Central memory CD8-positive, alpha-beta T cell (primary cell): ENCODE measurements around the gene KDM5C.
A peak's percentile ranks its signal among the peaks of the same experiment; 100 is the strongest.

Experiments used
- ATAC-seq: fragments of 150-1000 bp; cut with Tn5 transposase; replicated peaks from 2 replicates; pipeline ENCODE4 v1.10.0; 2022; ENCODE audit warnings: mild to moderate bottlenecking, moderate FRiP score, moderate number of reproducible peaks; ENCODE audit not compliant: poor library complexity, severe bottlenecking; ENCODE audit errors: extremely low read depth
- DNase-seq, 2 donors: peaks; one replicate each; pipeline ENCODE4 v3.0.0; 2021; ENCODE audit warnings: low spot score in 2 of 2
- H3K27ac Mint-ChIP-seq: one replicate; pipeline ENCODE4 v1.8.0; 2022; ENCODE audit warnings: low read depth, mild to moderate bottlenecking, moderate library complexity, mixed read lengths
- H3K27me3 Mint-ChIP-seq: one replicate; pipeline ENCODE4 v1.8.0; 2022; ENCODE audit warnings: mixed read lengths
- H3K36me3 Mint-ChIP-seq: one replicate; pipeline ENCODE4 v1.8.0; 2022; ENCODE audit warnings: mild to moderate bottlenecking, moderate library complexity, mixed read lengths; ENCODE audit not compliant: insufficient read depth
- H3K4me1 Mint-ChIP-seq: one replicate; pipeline ENCODE4 v1.8.0; 2022; ENCODE audit warnings: mixed read lengths
- H3K4me3 Mint-ChIP-seq: one replicate; pipeline ENCODE4 v1.8.0; 2022; ENCODE audit warnings: mild to moderate bottlenecking, moderate library complexity, mixed read lengths
- H3K9me3 Mint-ChIP-seq: one replicate; pipeline ENCODE4 v1.8.0; 2022; ENCODE audit warnings: mixed read lengths

The KDM5C gene

GRCh38 chrX:53242310-53242709 lies 17.3 kb upstream of the KDM5C start:
- no peak for ATAC-seq
- Mint-ChIP-seq H3K4me3 (no peak overlapping the region), H3K27ac (no peak overlapping the region), H3K4me1 (no peaks in the 10 kb centered on the region), H3K27me3 (no peaks in the 10 kb centered on the region), H3K9me3 (no peaks in the 10 kb centered on the region), H3K36me3 (peaks cover 3% of the 10 kb centered on the region)
- no peak for DNase-seq

DNA sequence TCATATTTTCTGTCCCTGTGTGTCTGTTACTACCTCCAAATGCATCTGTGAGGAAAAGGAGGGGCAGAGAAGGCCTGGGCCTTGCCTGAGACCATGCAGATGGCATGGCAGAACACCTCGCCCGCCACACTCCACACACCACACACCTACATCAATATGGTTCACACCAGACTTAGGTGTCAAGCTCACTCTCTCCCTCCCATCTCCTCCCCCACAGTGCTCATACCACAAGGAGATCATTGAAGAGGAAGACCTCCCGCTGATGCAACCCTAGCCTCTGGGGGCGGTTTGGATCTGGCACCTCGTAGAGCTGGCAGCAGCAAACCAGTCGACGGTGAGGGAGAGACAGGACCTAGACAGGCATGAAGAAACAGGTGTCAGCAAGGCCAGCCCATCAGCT lies 16.6 kb upstream of the KDM5C start:
- H3K27ac Mint-ChIP-seq = no peak overlapping the region
- no peaks in the 10 kb centered on the region for H3K4me1 Mint-ChIP-seq
- H3K9me3 Mint-ChIP-seq = no peaks in the 10 kb centered on the region
- peak; percentile 36 for ATAC-seq
- H3K27me3 Mint-ChIP-seq = no peaks in the 10 kb centered on the region
- DNase-seq = no peak
- peaks cover 3% of the 10 kb centered on the region for H3K36me3 Mint-ChIP-seq
- no peak overlapping the region for H3K4me3 Mint-ChIP-seq

- ATAC-seq (no peak), DNase-seq (no peak)
- Mint-ChIP-seq H3K27me3 (no peaks in the 10 kb centered on the region), H3K4me1 (no peaks in the 10 kb centered on the region), H3K4me3 (no peak overlapping the region), H3K36me3 (peaks cover 2% of the 10 kb centered on the region), H3K9me3 (no peaks in the 10 kb centered on the region), H3K27ac (no peak overlapping the region)
Observed at GRCh38 chrX:53239474-53239873, 14.5 kb upstream of the KDM5C start.

- Mint-ChIP-seq H3K27ac (no peak overlapping the region), H3K4me1 (no peaks in the 10 kb centered on the region), H3K9me3 (no peaks in the 10 kb centered on the region), H3K27me3 (no peaks in the 10 kb centered on the region), H3K36me3 (no peaks in the 10 kb centered on the region), H3K4me3 (no peak overlapping the region)
- DNase-seq = no peak
- no peak for ATAC-seq
Observed at GRCh38 chrX:53237056-53237455, 12.0 kb upstream of the KDM5C start.

DNA sequence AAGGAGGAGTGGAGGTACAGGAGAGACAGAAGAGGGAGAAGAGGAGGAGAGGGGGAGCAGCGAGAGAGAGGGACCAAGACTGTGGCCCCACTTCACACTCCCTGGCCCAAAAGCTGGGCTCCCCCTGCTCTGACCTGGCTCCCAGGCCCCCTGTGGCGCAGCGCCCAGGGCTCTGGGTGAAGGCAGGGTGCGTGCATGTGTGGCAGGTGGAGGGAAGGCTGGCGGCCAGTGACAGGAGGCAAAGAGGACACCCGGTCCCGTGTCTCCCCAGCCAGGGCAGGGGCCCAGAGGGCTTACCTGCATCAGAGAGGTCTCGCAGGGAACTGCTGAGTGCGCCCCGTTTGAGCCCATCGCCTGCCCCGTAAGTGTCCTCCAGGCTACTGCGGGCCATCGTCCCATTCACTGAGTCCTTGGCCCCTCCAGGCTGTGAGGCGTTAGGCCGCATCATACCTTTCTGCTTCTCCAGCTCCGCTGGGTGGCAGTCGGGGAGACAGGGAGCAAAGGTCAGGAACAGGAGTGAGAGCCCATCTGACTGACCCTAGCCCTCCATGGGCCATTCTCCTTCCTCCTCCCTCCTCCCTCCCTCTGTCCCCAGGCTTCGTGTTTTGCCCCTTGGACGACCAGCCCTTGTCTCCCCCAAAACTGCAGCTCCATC lies 11.1 kb upstream of the KDM5C start:
- Mint-ChIP-seq H3K4me3 (no peak overlapping the region), H3K27me3 (peaks cover 7% of the 10 kb centered on the region), H3K9me3 (no peaks in the 10 kb centered on the region), H3K36me3 (no peaks in the 10 kb centered on the region), H3K4me1 (no peaks in the 10 kb centered on the region), H3K27ac (no peak overlapping the region)
- DNase-seq = no peak
- ATAC-seq = no peak

DNA sequence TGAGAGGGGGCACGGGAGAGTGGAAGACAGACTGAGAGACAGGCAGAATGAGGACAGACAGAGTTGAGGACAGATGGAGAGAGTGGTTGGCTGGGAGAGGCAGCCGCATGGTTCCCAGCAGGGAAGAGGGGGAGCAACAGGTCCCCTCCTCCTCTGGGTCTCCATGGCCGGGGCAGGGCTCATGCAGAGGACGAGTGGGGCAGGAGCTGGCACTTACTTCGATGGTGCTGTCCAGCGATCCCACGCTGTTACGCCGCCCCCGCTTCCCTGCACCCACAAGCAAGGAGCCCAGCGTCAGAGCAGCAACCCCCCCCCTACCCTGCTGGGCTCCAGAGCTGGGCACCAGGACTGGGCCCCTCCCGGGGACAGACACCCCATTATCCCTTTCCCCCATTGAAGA lies 10.6 kb upstream of the KDM5C start:
- DNase-seq (no peak), ATAC-seq (no peak)
- H3K4me3 Mint-ChIP-seq = no peak overlapping the region
- H3K36me3 Mint-ChIP-seq = no peaks in the 10 kb centered on the region
- no peaks in the 10 kb centered on the region for H3K4me1 Mint-ChIP-seq
- H3K9me3 Mint-ChIP-seq = no peaks in the 10 kb centered on the region
- H3K27ac Mint-ChIP-seq = peak overlapping the region; percentile 19
- H3K27me3 Mint-ChIP-seq = peaks cover 9% of the 10 kb centered on the region

DNA sequence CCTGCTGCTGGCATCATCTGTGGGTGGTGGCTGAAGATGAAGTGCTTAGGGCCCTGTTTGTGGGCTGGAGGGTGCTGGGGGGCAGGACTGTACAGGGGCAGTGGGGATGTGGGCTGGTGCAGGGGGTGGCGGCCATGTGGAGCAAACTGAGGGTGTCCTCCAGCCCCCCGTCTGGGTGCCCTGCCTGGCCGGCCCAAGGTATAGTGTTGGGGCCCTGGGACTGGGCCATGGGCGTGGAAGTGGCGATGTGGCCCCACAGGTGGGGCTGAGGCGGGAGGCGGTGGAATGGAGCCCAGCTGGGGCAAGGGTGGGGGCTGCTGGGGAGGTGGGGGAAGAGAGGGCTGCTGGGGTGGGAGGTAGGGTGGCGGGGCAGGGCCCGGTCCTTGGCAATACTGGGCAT lies 9.5 kb upstream of the KDM5C start:
- Mint-ChIP-seq H3K9me3 (no peaks in the 10 kb centered on the region), H3K27me3 (peaks cover 9% of the 10 kb centered on the region)

DNA sequence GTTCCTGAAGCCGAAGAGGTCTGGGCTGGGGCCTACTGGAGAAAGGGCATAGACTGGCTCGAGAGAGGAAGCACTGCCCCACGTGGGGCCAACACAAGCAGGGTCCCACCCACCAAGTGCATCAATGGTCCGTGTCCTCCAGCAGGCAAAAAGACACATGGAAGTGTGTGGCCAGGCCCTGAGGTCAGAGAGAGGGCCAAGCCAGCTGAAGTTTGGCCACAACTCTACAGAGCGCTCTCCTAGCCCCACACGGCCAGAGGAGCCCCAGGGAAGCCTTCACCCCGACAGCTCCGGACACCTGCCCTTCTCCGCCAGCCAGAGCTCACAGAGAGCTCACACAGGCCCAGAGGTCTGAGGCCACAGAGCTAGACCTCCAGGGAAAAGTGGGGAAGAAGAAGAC lies 8.5 kb upstream of the KDM5C start:
- DNase-seq (no peak), ATAC-seq (no peak)
- Mint-ChIP-seq H3K27ac (no peak overlapping the region), H3K27me3 (peaks cover 9% of the 10 kb centered on the region), H3K4me1 (no peaks in the 10 kb centered on the region), H3K36me3 (no peaks in the 10 kb centered on the region), H3K9me3 (no peaks in the 10 kb centered on the region), H3K4me3 (no peak overlapping the region)

More for the DNA sequence above, 9.5 kb upstream of the KDM5C start:
- Mint-ChIP-seq H3K4me3 (no peak overlapping the region), H3K36me3 (no peaks in the 10 kb centered on the region), H3K4me1 (no peaks in the 10 kb centered on the region), H3K27ac (no peak overlapping the region)
- ATAC-seq (no peak), DNase-seq (no peak)

- Mint-ChIP-seq H3K36me3 (peaks cover 7% of the 10 kb centered on the region), H3K27me3 (peaks cover 9% of the 10 kb centered on the region), H3K9me3 (no peaks in the 10 kb centered on the region), H3K27ac (no peak overlapping the region), H3K4me1 (no peaks in the 10 kb centered on the region), H3K4me3 (no peak overlapping the region)
- no peak for ATAC-seq
- no peak for DNase-seq
Observed at GRCh38 chrX:53230116-53230515, 5.1 kb upstream of the KDM5C start.

- peaks cover 17% of the 10 kb centered on the region for H3K36me3 Mint-ChIP-seq
- H3K9me3 Mint-ChIP-seq = no peaks in the 10 kb centered on the region
- peaks cover 17% of the 10 kb centered on the region for H3K4me1 Mint-ChIP-seq
- ATAC-seq (no peak), DNase-seq (no peak)
- peaks cover 9% of the 10 kb centered on the region for H3K27me3 Mint-ChIP-seq
- H3K27ac Mint-ChIP-seq = no peak overlapping the region
- no peak overlapping the region for H3K4me3 Mint-ChIP-seq
Observed at GRCh38 chrX:53227224-53227765, 2.3 kb upstream of the KDM5C start.

- Mint-ChIP-seq H3K36me3 (peaks cover 19% of the 10 kb centered on the region), H3K4me1 (peaks cover 26% of the 10 kb centered on the region), H3K9me3 (no peaks in the 10 kb centered on the region), H3K4me3 (peak overlapping the region; percentile 97), H3K27me3 (no peaks in the 10 kb centered on the region), H3K27ac (peak overlapping the region; percentile 98)
- DNase-seq (peak in 1 of 2 donors; percentile 13), ATAC-seq (peak; percentile 42)
Observed at GRCh38 chrX:53223955-53224859, 800 bp downstream of the KDM5C start.

GRCh38 chrX:53223068-53223693 lies 1.8 kb downstream of the KDM5C start:
- Mint-ChIP-seq H3K27ac (peak overlapping the region; percentile 98), H3K4me3 (peak overlapping the region; percentile 97), H3K4me1 (peaks cover 26% of the 10 kb centered on the region), H3K9me3 (no peaks in the 10 kb centered on the region), H3K36me3 (peaks cover 19% of the 10 kb centered on the region), H3K27me3 (no peaks in the 10 kb centered on the region)
- ATAC-seq (no peak), DNase-seq (no peak)
